ENCODE measurements around the gene MAGOH. TPM values are rescaled to one million over a fixed set of nuclear protein-coding genes. Genes with fewer than 3 reads are reported as not detected.

The MAGOH gene
- total RNA-seq, 1 donor from 2014 or later, result 35.7 TPM

- H3K79me2 ChIP-seq (ENCODE audit: insufficient read depth, low read length), result no peaks in the 10 kb centered on the region
- H3K4me3 Mint-ChIP-seq (ENCODE audit: unreplicated experiment), result no peak overlapping the region
- H3K36me3 Mint-ChIP-seq (ENCODE audit: low read depth, unreplicated experiment), result peaks cover 25% of the 10 kb centered on the region
Measured at GRCh38 chr1:53277326-53277725, 39.0 kb upstream of the MAGOH start.

GRCh38 chr1:53276902-53277281 lies 38.6 kb upstream of the MAGOH start:
- H3K36me3 ChIP-seq (ENCODE audit: insufficient read depth, low read length), result no peaks in the 10 kb centered on the region
- H3K27ac ChIP-seq (ENCODE audit: low read depth, low read length), result no peak overlapping the region
- H3K4me1 Mint-ChIP-seq (ENCODE audit: low read depth, unreplicated experiment), result peaks cover 6% of the 10 kb centered on the region
- no peak for TF ChIP-seq CTCF (IDR thresholded peaks at IDR 0.05; ENCODE audit: insufficient read depth, low read depth, low read length)
- no peak for TF ChIP-seq EZH2 (IDR thresholded peaks at IDR 0.05; ENCODE audit: insufficient read depth, low read length)
- no peaks in the 10 kb centered on the region for H3K27me3 ChIP-seq (ENCODE audit: insufficient read depth, low read length)
- peaks cover 27% of the 10 kb centered on the region for H3K36me3 Mint-ChIP-seq (ENCODE audit: low read depth, unreplicated experiment)
- no peak overlapping the region for H3K9ac ChIP-seq (ENCODE audit: low read length)
- H3K79me2 ChIP-seq (ENCODE audit: insufficient read depth, low read length), result no peaks in the 10 kb centered on the region
- H4K20me1 ChIP-seq (ENCODE audit: insufficient read depth, low read length), result peaks cover 3% of the 10 kb centered on the region
- peaks cover 3% of the 10 kb centered on the region for H3K4me1 ChIP-seq (ENCODE audit: insufficient read depth, low read length)
- FAIRE-seq, result no peak
- peaks cover 2% of the 10 kb centered on the region for H3K9me3 Mint-ChIP-seq (ENCODE audit: unreplicated experiment)
- H3K27me3 Mint-ChIP-seq (ENCODE audit: low read depth, unreplicated experiment), result no peaks in the 10 kb centered on the region
- no peak for DNase-seq (ENCODE audit: low read depth)
- H3K27ac Mint-ChIP-seq (ENCODE audit: unreplicated experiment), result no peak overlapping the region
- no peak overlapping the region for H2AFZ ChIP-seq (ENCODE audit: low read depth, low read length)
- H3K4me2 ChIP-seq (ENCODE audit: low read length), result no peak overlapping the region
- no peaks in the 10 kb centered on the region for H3K9me3 ChIP-seq (ENCODE audit: insufficient read depth, low read depth, low read length)
- no peak overlapping the region for H3K4me3 Mint-ChIP-seq (ENCODE audit: unreplicated experiment)
- no peak overlapping the region for H3K4me3 ChIP-seq (ENCODE audit: insufficient read depth, low read depth, low read length)

More at GRCh38 chr1:53277326-53277725, 39.0 kb upstream of the MAGOH start:
- no peak for TF ChIP-seq CTCF (IDR thresholded peaks at IDR 0.05; ENCODE audit: insufficient read depth, low read depth, low read length)
- TF ChIP-seq EZH2 (IDR thresholded peaks at IDR 0.05; ENCODE audit: insufficient read depth, low read length), result no peak
- H3K9me3 Mint-ChIP-seq (ENCODE audit: unreplicated experiment), result peaks cover 2% of the 10 kb centered on the region
- FAIRE-seq, result no peak
- Histone ChIP-seq H2AFZ (ENCODE audit: low read depth, low read length) (no peak overlapping the region), H3K4me2 (ENCODE audit: low read length) (no peak overlapping the region), H3K27ac (ENCODE audit: low read depth, low read length) (no peak overlapping the region), H3K4me3 (ENCODE audit: insufficient read depth, low read depth, low read length) (no peak overlapping the region), H3K27me3 (ENCODE audit: insufficient read depth, low read length) (no peaks in the 10 kb centered on the region), H3K9me3 (ENCODE audit: insufficient read depth, low read depth, low read length) (no peaks in the 10 kb centered on the region), H4K20me1 (ENCODE audit: insufficient read depth, low read length) (peaks cover 3% of the 10 kb centered on the region), H3K36me3 (ENCODE audit: insufficient read depth, low read length) (no peaks in the 10 kb centered on the region), H3K9ac (ENCODE audit: low read length) (no peak overlapping the region), H3K4me1 (ENCODE audit: insufficient read depth, low read length) (peaks cover 2% of the 10 kb centered on the region)
- peaks cover 6% of the 10 kb centered on the region for H3K4me1 Mint-ChIP-seq (ENCODE audit: low read depth, unreplicated experiment)
- no peaks in the 10 kb centered on the region for H3K27me3 Mint-ChIP-seq (ENCODE audit: low read depth, unreplicated experiment)
- DNase-seq (ENCODE audit: low read depth), result no peak
- H3K27ac Mint-ChIP-seq (ENCODE audit: unreplicated experiment), result no peak overlapping the region

GRCh38 chr1:53276153-53276901 lies 38.0 kb upstream of the MAGOH start:
- H3K27ac ChIP-seq (ENCODE audit: low read depth, low read length), result no peak overlapping the region
- peaks cover 3% of the 10 kb centered on the region for H4K20me1 ChIP-seq (ENCODE audit: insufficient read depth, low read length)
- peaks cover 3% of the 10 kb centered on the region for H3K4me1 ChIP-seq (ENCODE audit: insufficient read depth, low read length)
- no peaks in the 10 kb centered on the region for H3K9me3 ChIP-seq (ENCODE audit: insufficient read depth, low read depth, low read length)
- no peak overlapping the region for H3K4me3 Mint-ChIP-seq (ENCODE audit: unreplicated experiment)
- DNase-seq (ENCODE audit: low read depth) (no peak), FAIRE-seq (no peak)
- H2AFZ ChIP-seq (ENCODE audit: low read depth, low read length), result no peak overlapping the region
- H3K27me3 Mint-ChIP-seq (ENCODE audit: low read depth, unreplicated experiment), result no peaks in the 10 kb centered on the region
- H3K27ac Mint-ChIP-seq (ENCODE audit: unreplicated experiment), result no peak overlapping the region
- H3K4me3 ChIP-seq (ENCODE audit: insufficient read depth, low read depth, low read length), result no peak overlapping the region
- H3K79me2 ChIP-seq (ENCODE audit: insufficient read depth, low read length), result no peaks in the 10 kb centered on the region
- no peaks in the 10 kb centered on the region for H3K36me3 ChIP-seq (ENCODE audit: insufficient read depth, low read length)
- H3K4me2 ChIP-seq (ENCODE audit: low read length), result no peak overlapping the region
- peaks cover 2% of the 10 kb centered on the region for H3K9me3 Mint-ChIP-seq (ENCODE audit: unreplicated experiment)
- peaks cover 6% of the 10 kb centered on the region for H3K4me1 Mint-ChIP-seq (ENCODE audit: low read depth, unreplicated experiment)
- peaks cover 28% of the 10 kb centered on the region for H3K36me3 Mint-ChIP-seq (ENCODE audit: low read depth, unreplicated experiment)
- TF ChIP-seq EZH2 (IDR thresholded peaks at IDR 0.05; ENCODE audit: insufficient read depth, low read length), result no peak
- TF ChIP-seq CTCF (IDR thresholded peaks at IDR 0.05; ENCODE audit: insufficient read depth, low read depth, low read length), result no peak
- no peak overlapping the region for H3K9ac ChIP-seq (ENCODE audit: low read length)
- no peaks in the 10 kb centered on the region for H3K27me3 ChIP-seq (ENCODE audit: insufficient read depth, low read length)

All from astrocyte (in vitro differentiated cells and primary cell).